Islet of Langerhans (tissue), 1 donor: ENCODE measurements around the gene TFCP2L1.
"Not testable (repeated sequence)": the region's sequence is repeated elsewhere in the genome, so short reads cannot be mapped to it uniquely, and the experiment has no call there.

ENCODE experiments used
- FAIRE-seq: peaks from one replicate; lab custom pipeline; 2011; peaks lifted over from hg19 to GRCh38; lab: Jason Lieb, UNC

TFCP2L1 gene

GRCh38 chr2:121284463-121285449 is at the start of gene TFCP2L1:
TFCP2L1 (minus strand) TSS chr2:121285202; CDS start chr2:121285109, 93 bp downstream.
- no peak for FAIRE-seq

GRCh38 chr2:121333834-121334558 is 49.0 kb upstream of the TFCP2L1 start:
- no peak for FAIRE-seq

- no peak for FAIRE-seq
Measured at GRCh38 chr2:121333231-121333630, 48.2 kb upstream of the TFCP2L1 start.

GRCh38 chr2:121331324-121331723 is 46.3 kb upstream of the TFCP2L1 start:
- FAIRE-seq = not testable (repeated sequence)

GRCh38 chr2:121330921-121331320 is 45.9 kb upstream of the TFCP2L1 start:
- no peak for FAIRE-seq

GRCh38 chr2:121329786-121330185 is 44.8 kb upstream of the TFCP2L1 start:
- no peak for FAIRE-seq

- FAIRE-seq = no peak
Measured at GRCh38 chr2:121326628-121327027, 41.6 kb upstream of the TFCP2L1 start.

GRCh38 chr2:121324601-121325000 is 39.6 kb upstream of the TFCP2L1 start:
- FAIRE-seq = no peak

- no peak for FAIRE-seq
Measured at GRCh38 chr2:121321476-121321875, 36.5 kb upstream of the TFCP2L1 start.

GRCh38 chr2:121319941-121320340 is 34.9 kb upstream of the TFCP2L1 start:
- no peak for FAIRE-seq

GRCh38 chr2:121316986-121317385 is 32.0 kb upstream of the TFCP2L1 start:
- no peak for FAIRE-seq

- FAIRE-seq = not testable (repeated sequence)
Measured at GRCh38 chr2:121313701-121314100, 28.7 kb upstream of the TFCP2L1 start.

GRCh38 chr2:121309801-121310200 is 24.8 kb upstream of the TFCP2L1 start:
- FAIRE-seq = no peak

- no peak for FAIRE-seq
Measured at GRCh38 chr2:121309323-121309722, 24.3 kb upstream of the TFCP2L1 start.

- no peak for FAIRE-seq
Measured at GRCh38 chr2:121307048-121307447, 22.0 kb upstream of the TFCP2L1 start.

- no peak for FAIRE-seq
Measured at GRCh38 chr2:121304941-121305340, 19.9 kb upstream of the TFCP2L1 start.

- no peak for FAIRE-seq
Measured at GRCh38 chr2:121303531-121304263, 18.7 kb upstream of the TFCP2L1 start.

- FAIRE-seq = not testable (repeated sequence)
Measured at GRCh38 chr2:121301190-121301589, 16.2 kb upstream of the TFCP2L1 start.

- no peak for FAIRE-seq
Measured at GRCh38 chr2:121298476-121298875, 13.5 kb upstream of the TFCP2L1 start.

- not testable (repeated sequence) for FAIRE-seq
Measured at GRCh38 chr2:121297866-121298265, 12.9 kb upstream of the TFCP2L1 start.

- FAIRE-seq = peak; percentile 60
Measured at GRCh38 chr2:121297217-121297830, 12.3 kb upstream of the TFCP2L1 start.
